Measurements from ENCODE around the gene LPCAT3. TPM values are rescaled to one million over a fixed set of nuclear protein-coding genes. Genes with fewer than 3 reads are reported as not detected.

Gene LPCAT3
- total RNA-seq, 1 experiment from 2014 or later: 16.3 TPM

- no peaks in the 10 kb centered on the region for H3K9me3 ChIP-seq (ENCODE audit: low read length)
- ChIA-PET CTCF (interaction anchor here (1.0 kb wide), 1 partner anchor 12 kb away, joined by 6 read pairs; no protein-coding TSS in a partner anchor), POLR2A (ENCODE audit: unreplicated experiment) (interaction anchor here (0.5 kb wide), 1 partner anchor 41 kb away, joined by 6 read pairs; no protein-coding TSS in a partner anchor)
- H3K9ac ChIP-seq (ENCODE audit: low read length): peak overlapping the region; percentile 80
- DNase-seq: no peak
- no peaks in the 10 kb centered on the region for H3F3A ChIP-seq (ENCODE audit: low read length, unreplicated experiment)
- H3K9me2 ChIP-seq (replicated peaks; ENCODE audit: low read length): no peaks in the 10 kb centered on the region
- no peaks in the 10 kb centered on the region for H3K27me3 ChIP-seq (ENCODE audit: low read length)
- peaks cover 4% of the 10 kb centered on the region; the same call in 1 of the 2 replicates for H3K36me3 ChIP-seq (ENCODE audit: low read depth, low read length)
- ATAC-seq: no peak
- H3K4me1 ChIP-seq (ENCODE audit: insufficient read depth, low read length): peaks cover 7% of the 10 kb centered on the region; the same call in 1 of the 2 replicates
- intact Hi-C loops (cut with micrococcal nuclease): no loop called here
- H4K20me1 ChIP-seq (ENCODE audit: low read length): no peaks in the 10 kb centered on the region
- TSS peak; percentile 28 for BruUV-seq (replicated peaks)
- H3K4me3 ChIP-seq (ENCODE audit: low read length): peak overlapping the region; percentile 62; the same call in 1 of the 2 replicates
- peaks cover 12% of the 10 kb centered on the region for H3K79me2 ChIP-seq (ENCODE audit: low read length)
- H2AFZ ChIP-seq (ENCODE audit: low read length): no peak overlapping the region
- H3K27ac ChIP-seq (ENCODE audit: low read length): no peak overlapping the region
- TF ChIP-seq EZH2phosphoT487 (IDR thresholded peaks at IDR 0.05; ENCODE audit: borderline replicate concordance, low read length): no peak
- TF ChIP-seq CTCF (conservative IDR thresholded peaks at IDR 0.05; ENCODE audit: low read depth, low read length): no peak
- TF ChIP-seq EZH2 (IDR thresholded peaks at IDR 0.05; ENCODE audit: low read length, unreplicated experiment): no peak
- H3K4me2 ChIP-seq (ENCODE audit: low read length): peak overlapping the region; percentile 86
These were observed 81.4 kb downstream of the LPCAT3 start for GRCh38 chr12:6936636-6937480.

DNA sequence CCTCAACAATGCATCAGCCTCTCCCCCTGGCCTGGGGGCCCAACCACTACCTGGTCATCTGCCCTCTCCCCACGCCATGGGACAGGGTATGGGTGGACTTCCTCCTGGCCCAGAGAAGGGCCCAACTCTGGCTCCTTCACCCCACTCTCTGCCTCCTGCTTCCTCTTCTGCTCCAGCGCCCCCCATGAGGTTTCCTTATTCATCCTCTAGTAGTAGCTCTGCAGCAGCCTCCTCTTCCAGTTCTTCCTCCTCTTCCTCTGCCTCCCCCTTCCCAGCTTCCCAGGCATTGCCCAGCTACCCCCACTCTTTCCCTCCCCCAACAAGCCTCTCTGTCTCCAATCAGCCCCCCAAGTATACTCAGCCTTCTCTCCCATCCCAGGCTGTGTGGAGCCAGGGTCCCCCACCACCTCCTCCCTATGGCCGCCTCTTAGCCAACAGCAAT is 82.1 kb downstream of the LPCAT3 start:
- H3K9ac ChIP-seq (ENCODE audit: low read length): no peak overlapping the region

More for the DNA sequence above, 82.1 kb downstream of the LPCAT3 start:
- ChIA-PET POLR2A (ENCODE audit: unreplicated experiment) (no interaction called here), CTCF (no interaction called here)
- no peak for ATAC-seq
- Histone ChIP-seq H3K9me2 (replicated peaks; ENCODE audit: low read length) (no peaks in the 10 kb centered on the region), H3K27ac (ENCODE audit: low read length) (no peak overlapping the region), H3K4me3 (ENCODE audit: low read length) (no peak overlapping the region), H3K4me1 (ENCODE audit: insufficient read depth, low read length) (peaks cover 7% of the 10 kb centered on the region; the same call in 1 of the 2 replicates), H4K20me1 (ENCODE audit: low read length) (no peaks in the 10 kb centered on the region), H3K4me2 (ENCODE audit: low read length) (no peak overlapping the region), H3K36me3 (ENCODE audit: low read depth, low read length) (peaks cover 4% of the 10 kb centered on the region; the same call in 1 of the 2 replicates), H3K27me3 (ENCODE audit: low read length) (no peaks in the 10 kb centered on the region), H3F3A (ENCODE audit: low read length, unreplicated experiment) (no peaks in the 10 kb centered on the region), H3K79me2 (ENCODE audit: low read length) (peaks cover 13% of the 10 kb centered on the region), H3K9me3 (ENCODE audit: low read length) (no peaks in the 10 kb centered on the region), H2AFZ (ENCODE audit: low read length) (no peak overlapping the region)
- DNase-seq: no peak
- BruUV-seq (replicated peaks): no TSS peak
- no peak for TF ChIP-seq EZH2 (IDR thresholded peaks at IDR 0.05; ENCODE audit: low read length, unreplicated experiment)
- no peak for TF ChIP-seq EZH2phosphoT487 (IDR thresholded peaks at IDR 0.05; ENCODE audit: borderline replicate concordance, low read length)
- no peak for TF ChIP-seq CTCF (conservative IDR thresholded peaks at IDR 0.05; ENCODE audit: low read depth, low read length)
- intact Hi-C loops (cut with micrococcal nuclease): no loop called here

Measured in PC-3 (cell line).